ENCODE measurements around the gene CERS4.
"Not testable (repeated sequence)": the region's sequence is repeated elsewhere in the genome, so short reads cannot be mapped to it uniquely, and the experiment has no call there.

Gene CERS4

GRCh38 chr19:8244442-8244841 lies 35.3 kb downstream of the CERS4 start:
- H3K4me3 ChIP-seq (ENCODE audit: low read depth, low read length) = no peak overlapping the region
- DNase-seq (ENCODE audit: low read depth) = no peak
- TF ChIP-seq CTCF (IDR thresholded peaks at IDR 0.05; ENCODE audit: control insufficient read depth, extremely low read depth, insufficient read depth) = no peak

- H3K4me3 ChIP-seq (ENCODE audit: low read depth, low read length) = no peak overlapping the region
- DNase-seq (ENCODE audit: low read depth) = no peak
- TF ChIP-seq CTCF (IDR thresholded peaks at IDR 0.05; ENCODE audit: control insufficient read depth, extremely low read depth, insufficient read depth) = no peak
Measured at GRCh38 chr19:8245869-8246835, 37.0 kb downstream of the CERS4 start.

- H3K4me3 ChIP-seq (ENCODE audit: low read depth, low read length); DNase-seq (ENCODE audit: low read depth): not testable (repeated sequence)
Measured at GRCh38 chr19:8247129-8247890, 38.1 kb downstream of the CERS4 start.

GRCh38 chr19:8248348-8249328 lies 39.5 kb downstream of the CERS4 start:
- H3K4me3 ChIP-seq (ENCODE audit: low read depth, low read length) = no peak overlapping the region
- no peak for TF ChIP-seq CTCF (IDR thresholded peaks at IDR 0.05; ENCODE audit: control insufficient read depth, extremely low read depth, insufficient read depth)
- no peak for DNase-seq (ENCODE audit: low read depth)

GRCh38 chr19:8250596-8250995 lies 41.4 kb downstream of the CERS4 start:
- H3K4me3 ChIP-seq (ENCODE audit: low read depth, low read length) = no peak overlapping the region
- no peak for DNase-seq (ENCODE audit: low read depth)
- no peak for TF ChIP-seq CTCF (IDR thresholded peaks at IDR 0.05; ENCODE audit: control insufficient read depth, extremely low read depth, insufficient read depth)

- peak; percentile 54 for DNase-seq (ENCODE audit: low read depth)
- no peak overlapping the region for H3K4me3 ChIP-seq (ENCODE audit: low read depth, low read length)
- TF ChIP-seq CTCF (IDR thresholded peaks at IDR 0.05; ENCODE audit: control insufficient read depth, extremely low read depth, insufficient read depth) = peak; percentile 20; the same call in 1 of the 2 replicates
Measured at GRCh38 chr19:8251025-8251472, 41.9 kb downstream of the CERS4 start.

Measured in LNCaP clone FGC (cell line).